ENCODE data around the gene THY1.

THY1 gene

GRCh38 chr11:119375337-119376196, 47.4 kb downstream of the THY1 start:
- no peak for TF ChIP-seq GATA2 (IDR thresholded peaks at IDR 0.05; ENCODE audit: low read depth, low read length)

DNA sequence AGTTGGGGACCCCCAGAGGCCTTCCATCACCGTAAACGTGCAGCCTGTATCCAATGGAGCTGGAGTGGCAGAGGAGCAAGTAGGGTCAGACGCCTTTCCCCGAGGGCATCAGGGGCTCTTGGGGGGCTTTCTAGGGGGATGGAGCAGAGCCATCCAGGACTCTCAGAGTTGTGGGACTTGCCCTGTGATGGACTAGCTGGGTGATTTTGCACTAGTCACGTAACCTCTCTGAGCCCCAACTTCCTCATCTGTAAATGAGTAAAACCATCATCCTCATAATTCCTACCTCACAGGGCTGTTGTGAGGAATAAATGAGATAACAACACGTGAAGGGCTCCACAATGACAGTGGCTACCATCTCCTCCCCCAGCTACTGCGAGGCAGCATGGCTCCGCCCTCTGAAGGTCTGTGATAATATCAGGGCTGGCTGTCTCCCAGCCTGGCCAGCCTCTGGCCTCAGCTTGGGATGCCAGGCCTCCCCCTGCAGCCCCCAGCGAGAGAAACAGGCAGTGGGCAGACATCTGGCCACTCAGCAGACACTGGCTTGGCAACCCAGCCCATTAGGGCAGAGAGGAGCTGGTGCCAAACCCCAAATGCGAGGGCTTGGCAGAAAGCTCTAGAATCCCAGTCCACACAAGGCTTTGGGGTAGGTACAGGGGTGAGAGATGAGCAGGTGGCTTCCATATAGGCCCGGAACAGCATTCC, 48.2 kb downstream of the THY1 start:
- TF ChIP-seq GATA2 (IDR thresholded peaks at IDR 0.05; ENCODE audit: low read depth, low read length) (peak; percentile 98), GATA3 (IDR thresholded peaks at IDR 0.05; ENCODE audit: low read depth, low read length) (no peak; the same call in 1 of the 2 replicates)

DNA sequence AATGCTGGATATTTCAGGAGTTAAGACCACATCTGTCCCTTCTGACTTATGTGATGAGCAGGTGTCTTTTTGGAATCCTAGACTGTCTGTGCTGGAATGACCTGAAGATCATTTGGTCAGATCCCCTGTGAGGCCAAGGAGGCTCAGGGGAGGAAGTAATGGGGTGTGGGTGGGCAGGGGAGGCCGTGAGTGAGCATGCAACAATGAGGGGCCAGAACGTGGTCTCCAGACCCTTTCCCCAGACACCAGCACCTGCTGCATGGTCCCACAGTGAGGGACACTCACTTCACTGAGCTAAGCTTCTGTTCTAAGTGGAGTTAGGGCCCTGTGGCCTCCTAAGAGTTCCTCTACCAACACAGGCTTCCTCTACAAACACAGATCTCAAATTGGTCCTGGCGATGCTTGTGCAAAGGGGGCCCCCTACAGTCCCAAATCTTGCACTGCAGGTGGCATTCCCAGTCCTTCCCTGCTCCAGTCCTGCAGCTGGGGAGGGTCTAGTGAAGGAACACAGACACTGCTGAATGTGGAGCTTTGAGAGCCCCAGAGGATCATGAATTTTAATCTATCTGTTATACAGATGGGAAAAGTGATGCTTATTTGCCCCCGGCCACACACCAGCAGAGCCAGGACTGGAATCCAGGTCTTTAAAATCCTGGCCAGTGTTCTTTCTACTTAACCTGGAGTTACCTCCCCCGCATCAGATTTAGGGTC, 48.9 kb downstream of the THY1 start:
- TF ChIP-seq GATA2 (IDR thresholded peaks at IDR 0.05; ENCODE audit: low read depth, low read length) (no peak), GATA3 (IDR thresholded peaks at IDR 0.05; ENCODE audit: low read depth, low read length) (no peak)

GRCh38 chr11:119373059-119373920, 49.7 kb downstream of the THY1 start:
- TF ChIP-seq GATA3 (IDR thresholded peaks at IDR 0.05; ENCODE audit: low read depth, low read length) (no peak), GATA2 (IDR thresholded peaks at IDR 0.05; ENCODE audit: low read depth, low read length) (no peak)

DNA sequence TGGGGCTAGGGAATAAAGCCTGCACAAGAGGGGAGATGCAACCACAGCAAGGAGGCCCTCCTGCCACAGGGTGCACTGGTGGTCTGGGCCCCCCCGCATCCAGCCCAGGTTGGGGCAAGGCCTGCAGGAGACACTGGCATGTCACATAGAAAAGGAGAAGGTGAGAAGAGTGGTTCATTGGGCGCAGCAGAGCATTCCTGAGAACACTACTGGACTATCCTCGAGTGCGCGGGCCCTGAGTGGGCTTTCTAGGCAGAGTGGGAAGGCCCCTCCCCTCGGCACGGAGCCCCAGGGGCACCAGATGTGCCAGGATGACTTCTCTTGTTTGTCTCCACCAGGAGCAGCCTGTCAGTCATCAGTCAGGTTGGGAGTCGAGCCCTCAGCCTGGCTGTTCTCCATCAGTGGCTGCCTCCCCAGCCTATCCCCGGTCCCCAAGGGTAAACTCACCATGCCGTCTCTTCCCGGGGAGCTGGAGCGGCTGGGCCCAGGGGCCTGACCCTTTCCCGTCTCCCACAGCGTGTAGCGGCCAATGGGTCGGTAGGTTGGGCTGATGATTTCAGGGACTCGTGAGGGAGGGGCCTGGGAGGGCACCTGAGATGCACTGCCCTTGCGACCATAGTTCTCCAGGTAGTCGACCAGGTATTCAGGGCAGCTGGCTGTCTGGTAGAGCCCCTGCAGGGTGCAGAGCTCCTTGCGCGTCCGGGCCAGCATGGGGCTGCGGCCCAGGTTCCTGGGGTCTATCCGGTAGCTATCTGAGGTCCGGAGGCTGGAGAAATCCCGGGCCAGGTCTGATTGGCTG, 50.5 kb downstream of the THY1 start:
- no peak for TF ChIP-seq GATA3 (IDR thresholded peaks at IDR 0.05; ENCODE audit: low read depth, low read length)
- no peak for TF ChIP-seq GATA2 (IDR thresholded peaks at IDR 0.05; ENCODE audit: low read depth, low read length)

DNA sequence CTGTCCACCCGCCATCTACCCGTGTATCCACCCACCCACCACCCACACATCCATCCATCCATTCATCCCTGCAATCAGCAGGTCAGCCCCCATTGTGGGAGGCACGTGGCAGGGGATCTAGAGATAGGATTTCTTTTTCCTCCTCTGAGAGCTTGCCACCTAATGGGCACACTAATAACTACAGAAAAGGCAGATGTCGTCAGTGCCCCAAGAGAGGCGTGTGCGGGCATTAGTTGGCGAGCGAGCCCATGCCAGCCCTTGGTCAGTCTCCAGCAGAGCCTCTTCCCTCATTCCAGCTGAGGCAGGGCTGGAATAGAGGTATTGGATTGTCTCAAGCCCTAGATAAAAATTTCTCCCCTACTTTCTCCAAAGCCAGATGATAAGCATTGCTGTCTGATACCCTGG, 51.2 kb downstream of the THY1 start:
- TF ChIP-seq GATA3 (IDR thresholded peaks at IDR 0.05; ENCODE audit: low read depth, low read length): no peak
- no peak for TF ChIP-seq GATA2 (IDR thresholded peaks at IDR 0.05; ENCODE audit: low read depth, low read length)

GRCh38 chr11:119371067-119371601, 51.8 kb downstream of the THY1 start:
- TF ChIP-seq GATA2 (IDR thresholded peaks at IDR 0.05; ENCODE audit: low read depth, low read length) (no peak), GATA3 (IDR thresholded peaks at IDR 0.05; ENCODE audit: low read depth, low read length) (no peak)

- TF ChIP-seq GATA3 (IDR thresholded peaks at IDR 0.05; ENCODE audit: low read depth, low read length): no peak
- TF ChIP-seq GATA2 (IDR thresholded peaks at IDR 0.05; ENCODE audit: low read depth, low read length): no peak
Measured at GRCh38 chr11:119370486-119371046, 52.4 kb downstream of the THY1 start.

DNA sequence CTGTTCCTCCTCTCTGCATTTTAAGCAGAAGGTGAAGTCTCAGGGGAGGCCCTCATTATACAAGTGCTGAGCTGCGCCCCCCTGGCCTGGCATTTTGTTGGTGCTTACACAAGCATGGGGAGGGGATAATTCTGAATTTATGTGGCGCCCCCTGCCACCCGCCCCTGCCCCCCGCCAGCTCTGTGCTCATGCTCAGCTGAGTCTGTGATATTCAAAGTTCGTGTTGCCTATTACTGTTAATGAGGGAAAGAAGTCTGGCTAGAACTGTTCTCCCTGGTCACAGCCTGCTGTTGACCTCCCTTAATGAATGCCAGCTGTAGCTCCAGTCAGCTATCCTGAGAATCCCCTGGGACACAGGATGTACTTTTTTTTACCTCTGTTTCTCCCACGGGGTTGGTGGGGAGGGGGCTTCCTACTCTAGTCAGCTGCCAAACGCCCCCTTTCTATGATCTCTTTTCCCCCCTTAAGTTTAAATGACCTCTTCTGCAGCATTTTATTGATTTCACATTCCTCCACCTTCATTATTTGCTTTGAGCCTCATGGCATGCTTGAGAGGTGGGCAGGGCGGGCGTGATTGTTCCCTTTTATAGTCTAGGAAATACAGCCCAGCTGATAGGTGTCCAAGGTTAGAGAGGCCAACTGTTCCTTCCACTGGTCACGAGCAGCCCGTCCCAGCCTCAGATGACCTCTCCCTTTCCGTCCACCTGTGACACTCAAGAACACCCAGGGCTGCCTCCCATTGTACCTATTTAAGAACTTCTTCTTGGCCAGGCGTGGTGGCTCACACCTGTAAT, 53.6 kb downstream of the THY1 start:
- TF ChIP-seq GATA2 (IDR thresholded peaks at IDR 0.05; ENCODE audit: low read depth, low read length) (no peak), GATA3 (IDR thresholded peaks at IDR 0.05; ENCODE audit: low read depth, low read length) (no peak)

DNA sequence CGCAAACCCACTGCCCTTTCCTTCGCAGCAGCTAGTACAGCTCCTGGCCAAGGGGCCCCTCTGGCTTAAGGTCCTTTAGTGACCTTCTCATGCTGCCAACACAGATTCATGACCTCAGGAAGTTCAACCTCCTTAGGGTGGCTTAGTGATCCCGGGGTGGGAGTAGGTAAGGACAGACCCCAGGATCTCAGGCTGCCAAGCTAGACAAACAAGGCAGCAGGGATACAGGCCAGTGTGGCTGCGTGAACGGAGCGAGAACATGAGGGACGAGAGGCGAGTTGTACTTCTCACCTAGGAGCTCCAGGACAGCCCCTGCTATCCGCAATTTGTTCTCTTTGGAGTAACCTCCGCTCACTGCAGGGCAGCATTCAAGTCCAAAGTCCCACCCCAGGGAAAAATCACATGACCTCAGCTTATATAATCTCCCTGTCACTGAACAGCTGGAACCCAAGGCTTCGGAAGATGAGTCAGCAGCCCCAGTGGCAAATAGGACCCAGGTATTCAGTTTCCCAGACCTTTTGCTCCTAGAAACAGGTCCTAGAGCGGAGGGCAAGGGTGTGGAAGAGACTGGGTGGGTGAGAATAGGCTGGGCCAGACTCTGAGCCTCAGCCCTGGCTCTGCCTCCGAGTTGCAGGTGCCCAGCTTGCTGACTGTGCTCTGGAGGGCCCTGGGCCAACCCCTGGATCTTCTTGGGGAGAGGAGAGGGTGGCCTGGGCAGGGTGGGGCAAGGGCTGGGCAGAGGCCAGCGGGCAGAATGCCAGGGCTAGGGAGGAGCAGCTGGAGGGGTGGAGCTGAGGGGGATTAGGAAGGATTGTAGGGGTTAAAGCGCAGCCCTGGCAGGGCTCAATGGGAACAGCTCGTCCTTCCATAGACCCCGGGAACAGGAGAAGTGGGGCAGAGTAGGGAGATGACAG, 54.6 kb downstream of the THY1 start:
- no peak for TF ChIP-seq GATA3 (IDR thresholded peaks at IDR 0.05; ENCODE audit: low read depth, low read length)
- TF ChIP-seq GATA2 (IDR thresholded peaks at IDR 0.05; ENCODE audit: low read depth, low read length): no peak

GRCh38 chr11:119367661-119368120, 55.3 kb downstream of the THY1 start:
- no peak for TF ChIP-seq GATA3 (IDR thresholded peaks at IDR 0.05; ENCODE audit: low read depth, low read length)
- TF ChIP-seq GATA2 (IDR thresholded peaks at IDR 0.05; ENCODE audit: low read depth, low read length): no peak
